Ramos (cell line): Measurements from ENCODE around the gene ALDH1A1.
"Not testable (repeated sequence)": the region's sequence is repeated elsewhere in the genome, so short reads cannot be mapped to it uniquely, and the experiment has no call there.

Source experiments
- in situ Hi-C: fragments of 300-500 bp; cut with MboI; formaldehyde crosslinking; loops from one replicate; pipeline ENCODE4 v1.14.3; 2022; ENCODE audit warnings: low sequenced_read_pairs; ENCODE audit not compliant: unreplicated experiment

Gene ALDH1A1

GRCh38 chr9:72863456-72864094 is 89.3 kb downstream of the ALDH1A1 start:
- in situ Hi-C loops: no loop called here

DNA sequence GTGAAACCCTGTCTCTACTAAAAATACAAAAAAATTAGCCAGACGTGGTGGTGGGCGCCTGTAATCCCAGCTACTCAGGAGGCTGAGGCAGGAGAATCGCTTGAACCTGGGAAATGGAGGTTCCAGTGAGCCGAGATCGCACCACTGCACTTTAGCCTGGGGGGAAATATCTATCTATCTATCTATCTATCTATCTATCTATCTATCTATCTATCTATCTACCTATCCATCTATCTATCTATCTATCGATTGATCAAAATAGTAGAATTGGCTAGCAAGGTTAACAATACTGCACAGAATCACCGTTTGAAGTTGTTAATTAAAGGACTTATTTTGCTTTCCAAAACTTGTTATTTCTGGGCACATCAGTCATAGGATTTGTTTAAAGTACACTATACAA is 90.1 kb downstream of the ALDH1A1 start:
- in situ Hi-C loops: not testable (repeated sequence)

DNA sequence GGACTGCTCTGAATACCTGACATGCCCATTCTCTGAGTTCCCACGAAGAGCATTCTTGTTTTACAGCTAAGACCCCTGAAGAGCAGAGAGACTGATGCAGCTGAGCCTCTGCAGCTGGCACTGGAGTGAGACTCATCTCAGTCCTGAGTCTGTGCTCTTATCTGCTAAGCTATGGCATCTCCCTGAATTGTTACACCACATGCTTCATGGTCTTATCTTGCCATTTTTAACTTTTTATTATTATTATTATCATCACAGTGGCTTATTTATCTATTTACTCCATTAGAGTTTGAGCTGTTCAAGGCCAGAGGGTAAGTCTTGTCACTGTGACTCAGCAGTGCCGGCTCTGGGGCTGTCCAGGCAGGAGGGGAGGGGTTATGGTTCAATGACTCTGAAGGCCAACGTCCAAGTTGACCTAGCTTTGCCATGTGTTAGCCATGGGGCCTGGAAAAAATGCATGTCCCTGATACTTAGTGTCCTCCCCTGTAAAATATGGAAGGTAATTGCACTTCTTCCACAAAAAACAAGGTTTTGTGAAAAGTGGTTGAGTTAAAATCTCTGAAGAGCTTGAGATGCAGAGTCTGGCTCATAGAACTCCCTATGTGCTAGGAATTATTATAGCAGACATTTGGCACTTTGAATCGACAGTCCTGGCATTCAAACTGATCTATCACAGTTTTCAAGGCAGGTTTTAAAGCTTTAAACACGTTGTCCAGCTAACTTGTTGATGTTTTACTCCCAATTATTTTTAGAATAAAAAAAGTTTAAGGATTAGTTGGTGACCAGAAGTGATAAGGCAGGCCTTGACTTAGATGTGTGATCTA is 94.6 kb downstream of the ALDH1A1 start:
- in situ Hi-C loops: no loop called here

DNA sequence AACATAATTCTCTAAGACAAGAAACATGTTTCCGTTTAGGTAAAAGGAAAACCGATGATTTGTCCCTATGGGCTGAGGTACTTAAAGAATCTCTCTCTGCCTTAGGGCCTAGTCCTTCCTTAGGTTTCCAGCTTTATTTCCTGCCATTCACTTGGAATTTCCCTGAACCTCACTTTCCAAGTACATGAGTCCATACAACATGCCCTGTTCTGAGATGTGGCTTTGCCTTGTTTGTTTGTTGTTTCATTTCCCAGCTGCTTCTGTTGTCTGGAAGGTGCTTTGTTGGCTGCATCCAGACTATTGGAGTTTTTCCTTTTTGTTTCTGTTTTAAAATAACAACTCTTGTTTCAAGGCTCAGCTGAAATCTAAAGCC is 95.2 kb downstream of the ALDH1A1 start:
- in situ Hi-C loops: no loop called here

DNA sequence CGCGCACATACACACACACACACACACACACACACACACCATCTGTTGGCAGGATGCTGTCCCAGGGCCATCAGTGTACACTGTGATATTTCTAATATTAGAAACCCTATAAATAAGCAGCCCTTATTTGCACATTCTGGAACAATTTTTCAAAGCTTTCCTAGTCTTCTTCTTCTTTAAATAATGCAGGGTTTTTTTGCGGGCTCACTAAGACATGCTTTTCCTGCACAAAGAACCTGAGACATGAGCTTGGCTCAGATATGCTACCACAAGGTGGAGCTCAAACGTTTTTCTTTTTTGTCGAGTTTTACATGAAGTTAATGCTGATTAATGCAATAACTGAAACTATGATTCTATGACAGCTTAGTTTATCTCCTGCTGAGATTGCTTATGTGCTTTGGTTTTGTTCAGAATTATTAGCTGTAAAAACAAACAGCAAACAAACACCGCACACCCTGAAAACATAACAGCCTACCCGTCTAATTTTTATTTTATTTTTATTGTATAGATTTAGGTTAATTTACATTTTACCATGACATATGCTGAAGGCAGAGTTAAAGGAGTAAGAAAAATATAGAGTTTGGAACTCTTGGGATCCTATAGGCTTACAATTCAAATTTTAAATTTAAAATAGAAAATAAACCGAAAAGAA is 95.8 kb downstream of the ALDH1A1 start:
- in situ Hi-C loops: no loop called here

DNA sequence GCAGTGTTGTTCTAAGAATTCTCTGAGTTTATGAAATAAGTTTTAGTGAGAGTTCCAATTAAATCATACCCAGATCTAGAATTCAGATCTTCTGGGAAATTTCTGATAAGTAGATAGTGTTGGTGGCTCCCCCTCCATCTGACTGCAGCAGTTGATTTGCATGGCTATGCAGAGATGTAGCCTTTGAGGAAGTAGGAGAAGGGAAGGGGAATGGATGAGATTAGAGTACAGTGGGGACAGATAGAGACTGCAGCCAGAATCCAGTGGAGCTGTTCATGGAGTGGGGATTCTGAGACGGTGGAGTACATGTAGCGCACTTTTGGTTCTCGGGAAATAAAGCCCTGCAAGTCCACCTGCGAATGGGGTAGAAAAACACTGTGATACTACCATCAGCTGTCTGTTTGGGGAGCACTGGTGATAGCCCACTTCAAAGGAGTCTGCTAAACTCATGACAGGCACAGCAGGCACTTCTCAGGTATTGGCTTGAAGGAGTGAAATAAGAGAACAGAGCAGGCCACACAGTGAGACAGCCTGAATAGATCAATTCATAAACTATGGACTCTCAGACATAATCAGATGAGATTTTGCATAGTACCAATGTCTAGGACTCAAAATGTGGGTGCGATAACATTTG is 96.8 kb downstream of the ALDH1A1 start:
- in situ Hi-C loops: no loop called here

- in situ Hi-C loops: no loop called here
Observed at GRCh38 chr9:72855321-72855720, 97.5 kb downstream of the ALDH1A1 start.
